ENCODE results near the gene TMEM258. TPM values are rescaled to one million over a fixed set of nuclear protein-coding genes. Genes with fewer than 3 reads are reported as not detected.

The TMEM258 gene
- total and polyA plus RNA-seq, 9 of the 15 experiments (the other 6 are each of a cell fraction or from before 2014, with no cell fraction given): 97.2 to 856 (median 231) TPM

GRCh38 chr11:61834278-61835048, 42.1 kb upstream of the TMEM258 start (continued):
- TF ChIP-seq ZBTB43 (CRISPR knock-in tag; IDR thresholded peaks at IDR 0.05) (no peak), NELFE (IDR thresholded peaks at IDR 0.05; ENCODE audit: insufficient read depth, insufficient read length) (no peak), MXD1 (CRISPR knock-in tag; IDR thresholded peaks at IDR 0.05; ENCODE audit: borderline replicate concordance, poor library complexity, severe bottlenecking) (no peak), BCL6 (CRISPR knock-in tag; IDR thresholded peaks at IDR 0.05) (no peak), CREM (IDR thresholded peaks at IDR 0.05; ENCODE audit: low read depth) (peak; percentile 6; the same call in 1 of the 2 replicates), RBM17 (IDR thresholded peaks at IDR 0.05; ENCODE audit: borderline replicate concordance, low read depth, low read length) (no peak), GTF2F1 (IDR thresholded peaks at IDR 0.05; ENCODE audit: low read depth, low read length) (peak; percentile 72; the same call in 1 of the 2 replicates), GTF2B (IDR thresholded peaks at IDR 0.05; ENCODE audit: extremely low read depth, insufficient read length) (peak; percentile 54), MEF2A (IDR thresholded peaks at IDR 0.05; ENCODE audit: control insufficient read depth, low read depth, low read length) (no peak), CEBPG (CRISPR knock-in tag; IDR thresholded peaks at IDR 0.05) (peak; percentile 6; the same call in 1 of the 2 replicates), CEBPG (tag; conservative IDR thresholded peaks at IDR 0.05 in 1 of 2, IDR thresholded peaks at IDR 0.05 in 1 of 2) (no peak), ZNF354B (CRISPR knock-in tag; IDR thresholded peaks at IDR 0.05) (no peak), ATF1 (CRISPR knock-in tag; IDR thresholded peaks at IDR 0.05) (no peak), ATF1 (tag; IDR thresholded peaks at IDR 0.05) (0 out of 2 replicates have a peak, but pooled peaks have one; percentile 43), EP400 (IDR thresholded peaks at IDR 0.05) (peak; percentile 55; the same call in 1 of the 2 replicates), ELF2 (CRISPR knock-in tag; IDR thresholded peaks at IDR 0.05) (peak; percentile 54; the same call in 1 of the 2 replicates), CXXC5 (CRISPR knock-in tag; IDR thresholded peaks at IDR 0.05) (peak; percentile 41), HSF4 (CRISPR knock-in tag; IDR thresholded peaks at IDR 0.05; ENCODE audit: borderline replicate concordance) (peak; percentile 9; the same call in 1 of the 2 replicates), ZNF175 (CRISPR knock-in tag; IDR thresholded peaks at IDR 0.05; ENCODE audit: low read depth) (peak; percentile 83), CREB5 (CRISPR knock-in tag; IDR thresholded peaks at IDR 0.05) (no peak), ZFP36 (IDR thresholded peaks at IDR 0.05; ENCODE audit: low read depth, low read length, partially characterized antibody) (peak; percentile 8), ZNF639 (CRISPR knock-in tag; conservative IDR thresholded peaks at IDR 0.05 in 1 of 2, IDR thresholded peaks at IDR 0.05 in 1 of 2) (peak in 1 of 2 experiments; percentile 85; a peak in 2 of 4 replicates), SIN3B (IDR thresholded peaks at IDR 0.05; ENCODE audit: low read depth) (no peak)

All from K562 (cell line).